ENCODE data around the gene FAM133A.

DNA sequence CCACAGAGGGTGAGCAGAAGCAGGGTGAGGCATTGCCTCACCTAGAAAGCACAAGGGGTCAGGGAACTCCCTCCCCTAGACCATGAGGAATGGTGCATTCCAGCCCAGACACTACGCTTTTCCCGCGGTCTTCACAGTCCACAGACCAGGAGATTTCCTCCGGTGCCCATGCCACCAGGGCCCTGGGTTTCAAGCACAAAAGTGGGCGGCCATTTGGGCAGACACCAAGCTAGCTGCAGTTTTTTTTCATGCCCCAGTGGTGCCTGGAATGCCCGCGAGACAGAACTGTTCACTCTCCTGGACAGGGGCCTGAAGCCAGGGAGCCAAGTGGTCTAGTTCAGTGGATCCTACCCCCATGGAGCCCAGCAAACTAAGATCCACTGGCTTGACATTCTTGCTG, 13.4 kb upstream of the FAM133A start:
- TF ChIP-seq, protein P1, sequence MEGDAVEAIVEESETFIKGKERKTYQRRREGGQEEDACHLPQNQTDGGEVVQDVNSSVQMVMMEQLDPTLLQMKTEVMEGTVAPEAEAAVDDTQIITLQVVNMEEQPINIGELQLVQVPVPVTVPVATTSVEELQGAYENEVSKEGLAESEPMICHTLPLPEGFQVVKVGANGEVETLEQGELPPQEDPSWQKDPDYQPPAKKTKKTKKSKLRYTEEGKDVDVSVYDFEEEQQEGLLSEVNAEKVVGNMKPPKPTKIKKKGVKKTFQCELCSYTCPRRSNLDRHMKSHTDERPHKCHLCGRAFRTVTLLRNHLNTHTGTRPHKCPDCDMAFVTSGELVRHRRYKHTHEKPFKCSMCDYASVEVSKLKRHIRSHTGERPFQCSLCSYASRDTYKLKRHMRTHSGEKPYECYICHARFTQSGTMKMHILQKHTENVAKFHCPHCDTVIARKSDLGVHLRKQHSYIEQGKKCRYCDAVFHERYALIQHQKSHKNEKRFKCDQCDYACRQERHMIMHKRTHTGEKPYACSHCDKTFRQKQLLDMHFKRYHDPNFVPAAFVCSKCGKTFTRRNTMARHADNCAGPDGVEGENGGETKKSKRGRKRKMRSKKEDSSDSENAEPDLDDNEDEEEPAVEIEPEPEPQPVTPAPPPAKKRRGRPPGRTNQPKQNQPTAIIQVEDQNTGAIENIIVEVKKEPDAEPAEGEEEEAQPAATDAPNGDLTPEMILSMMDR (IDR thresholded peaks at IDR 0.05) = no peak
- no peak for TF ChIP-seq POLR2A (IDR thresholded peaks at IDR 0.05)
